PC-9 (cell line): ENCODE results near the gene PHC2. TPM values are rescaled to one million over a fixed set of nuclear protein-coding genes. Genes with fewer than 3 reads are reported as not detected.

Source experiments
- BruUV-seq: library from RNA; stranded (reverse); fragments of 400-500 nt; replicated peaks from 2 replicates; lab custom pipeline; 2021; lab: Mats Ljungman, UMichigan
- CTCF ChIA-PET: fragments of 300-600 bp; sonication (Branson Sonifier 250); formaldehyde crosslinking; loops from one replicate; lab custom pipeline; 2022; ENCODE audit warnings: antibody characterized with exemption; lab: Charles Lee
- POLR2A ChIA-PET: fragments of 300-600 bp; sonication (Branson Sonifier 250); formaldehyde crosslinking; loops from one replicate; lab custom pipeline; 2022; ENCODE audit warnings: antibody characterized with exemption; ENCODE audit not compliant: unreplicated experiment; lab: Charles Lee
- DNase-seq, 2 experiments: peaks; one replicate each; pipeline versions ENCODE4 v3.0.0 to v3.0.0-alpha.2; 2015 to 2022; ENCODE audit warnings: mixed read lengths in 1 of 2
- H2AFZ ChIP-seq: fragments of 200-600 bp; sonication (generic); 2 replicates; pipeline ENCODE4 v1.8.1; 2017; ENCODE audit warnings: antibody characterized with exemption
- H3F3A ChIP-seq: fragments of 200-600 bp; sonication (generic); 2 replicates; pipeline ENCODE4 v1.8.1; 2017; ENCODE audit warnings: antibody characterized with exemption, mild to moderate bottlenecking, low read depth; ENCODE audit not compliant: insufficient read depth
- H3K27ac ChIP-seq: fragments of 200-600 bp; sonication (generic); 2 replicates; pipeline ENCODE4 v1.6.1; 2016; ENCODE audit warnings: mixed run types
- H3K27me3 ChIP-seq: fragments of 200-600 bp; sonication (generic); 2 replicates; pipeline ENCODE4 v1.6.1; 2016; ENCODE audit warnings: low read depth, mixed run types; ENCODE audit not compliant: insufficient read depth
- H3K36me3 ChIP-seq: fragments of 200-600 bp; sonication (generic); 2 replicates; pipeline ENCODE4 v1.6.1; 2016; ENCODE audit warnings: low read depth, mixed run types
- H3K4me1 ChIP-seq: fragments of 200-600 bp; sonication (generic); replicated peaks from 2 replicates; pipeline ENCODE4 v1.6.1; 2016; ENCODE audit warnings: mixed run types; ENCODE audit not compliant: insufficient read depth
- H3K4me2 ChIP-seq: fragments of 200-600 bp; sonication (generic); 2 replicates; pipeline ENCODE4 v1.6.1; 2017; ENCODE audit warnings: mixed run types
- H3K4me3 ChIP-seq: fragments of 200-600 bp; sonication (generic); 2 replicates; pipeline ENCODE4 v1.6.1; 2016; ENCODE audit warnings: mixed run types
- H3K79me2 ChIP-seq: fragments of 200-600 bp; sonication (generic); 2 replicates; pipeline ENCODE4 v1.6.1; 2017; ENCODE audit warnings: low read depth, mixed run types
- H3K9me2 ChIP-seq: fragments of 200-600 bp; sonication (generic); 2 replicates; pipeline ENCODE4 v1.8.1; 2017; ENCODE audit warnings: mild to moderate bottlenecking; ENCODE audit not compliant: insufficient read depth
- H3K9me3 ChIP-seq: fragments of 200-600 bp; sonication (generic); 2 replicates; pipeline ENCODE4 v1.8.1; 2016; ENCODE audit warnings: low read depth; ENCODE audit not compliant: insufficient read depth
- H4K20me1 ChIP-seq: fragments of 200-600 bp; sonication (generic); 2 replicates; pipeline ENCODE4 v1.8.1; 2017; ENCODE audit not compliant: insufficient read depth
- CTCF ChIP-seq: fragments of 200-600 bp; sonication (generic); conservative IDR thresholded peaks from 2 replicates; pipeline ENCODE4 v1.6.1; 2017; ENCODE audit warnings: mixed run types, antibody characterized with exemption, mild to moderate bottlenecking, moderate library complexity
- EZH2 ChIP-seq: fragments of 200-600 bp; sonication (generic); IDR thresholded peaks from 2 replicates; pipeline ENCODE4 v1.8.0; 2017; ENCODE audit warnings: antibody characterized with exemption, low read depth
- intact Hi-C: fragments of 100-400 bp; cut with micrococcal nuclease; formaldehyde crosslinking; loops from one replicate; pipeline ENCODE4 v1.10.0; 2022; ENCODE audit not compliant: unreplicated experiment
- total RNA-seq: library from RNA; stranded (reverse); gene quantifications from 2 replicates; pipeline ENCODE4 v1.2.3, GENCODE V29; 2021

The PHC2 gene
- total RNA-seq, 1 experiment from 2014 or later, result 48.1 TPM

DNA sequence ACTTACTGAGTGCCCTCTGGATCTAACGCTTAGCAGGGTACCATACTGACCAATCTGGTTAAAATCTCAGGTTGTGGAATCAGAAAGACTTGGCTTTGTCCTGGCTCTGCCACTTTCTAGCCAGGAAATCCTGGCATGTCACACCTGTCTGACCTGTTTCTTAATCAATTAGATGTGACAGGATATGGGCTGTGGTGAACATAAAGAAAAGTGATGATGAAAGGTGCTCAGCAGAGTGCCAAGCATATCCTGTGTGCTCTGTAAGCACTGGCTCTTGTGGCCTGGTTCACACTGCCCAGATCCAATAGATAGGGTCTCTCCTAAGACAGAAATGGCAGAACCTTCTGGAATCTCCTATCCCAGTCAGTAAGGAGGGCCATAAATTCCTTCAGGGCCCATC, 53.9 kb downstream of the PHC2 start:
- peak; percentile 50 to 92 for DNase-seq
- Histone ChIP-seq H3K9me2 (no peaks in the 10 kb centered on the region), H3K79me2 (0 out of 2 replicates have a peak, but pooled peaks cover 6% of the 10 kb centered on the region), H2AFZ (no peak overlapping the region), H3K9me3 (no peaks in the 10 kb centered on the region), H3K36me3 (no peaks in the 10 kb centered on the region), H3K27ac (peak overlapping the region; percentile 66), H4K20me1 (no peaks in the 10 kb centered on the region), H3K4me2 (peak overlapping the region; percentile 61), H3F3A (peaks cover 26% of the 10 kb centered on the region; the same call in 1 of the 2 replicates), H3K27me3 (no peaks in the 10 kb centered on the region), H3K4me3 (no peak overlapping the region), H3K4me1 (peaks cover 30% of the 10 kb centered on the region)
- TF ChIP-seq EZH2 (no peak), CTCF (no peak)
- ChIA-PET CTCF (no interaction called here), POLR2A (interaction anchor here (0.6 kb wide), 1 partner anchor 123 kb away, joined by 6 read pairs; no protein-coding TSS in a partner anchor)
- BruUV-seq, result no TSS peak
- intact Hi-C loops, result loop anchor here (5.0 kb wide), 1 partner anchor 55 kb away; the partner anchor contains the start of gene PHC2

GRCh38 chr1:33375316-33375715, 55.6 kb downstream of the PHC2 start:
- peaks cover 30% of the 10 kb centered on the region for H3K4me1 ChIP-seq
- H3K36me3 ChIP-seq, result no peaks in the 10 kb centered on the region
- intact Hi-C loops, result loop anchor here (5.0 kb wide), 1 partner anchor 57 kb away; the partner anchor contains the start of gene PHC2
- H2AFZ ChIP-seq, result no peak overlapping the region
- peaks cover 26% of the 10 kb centered on the region; the same call in 1 of the 2 replicates for H3F3A ChIP-seq
- H3K27me3 ChIP-seq, result no peaks in the 10 kb centered on the region
- no TSS peak for BruUV-seq
- H3K4me3 ChIP-seq, result no peak overlapping the region
- H3K79me2 ChIP-seq, result 0 out of 2 replicates have a peak, but pooled peaks cover 6% of the 10 kb centered on the region
- no peak overlapping the region for H3K27ac ChIP-seq
- DNase-seq, result no peak
- H3K4me2 ChIP-seq, result no peak overlapping the region
- no peaks in the 10 kb centered on the region for H3K9me2 ChIP-seq
- TF ChIP-seq CTCF (no peak), EZH2 (no peak)
- no peaks in the 10 kb centered on the region for H4K20me1 ChIP-seq
- POLR2A ChIA-PET, result no interaction called here
- CTCF ChIA-PET, result no interaction called here
- no peaks in the 10 kb centered on the region for H3K9me3 ChIP-seq

- 0 out of 2 replicates have a peak, but pooled peaks cover 6% of the 10 kb centered on the region for H3K79me2 ChIP-seq
- CTCF ChIA-PET, result no interaction called here
- H3K9me2 ChIP-seq, result no peaks in the 10 kb centered on the region
- no TSS peak for BruUV-seq
- H3K36me3 ChIP-seq, result no peaks in the 10 kb centered on the region
- H3K27ac ChIP-seq, result no peak overlapping the region
- intact Hi-C loops, result loop anchor here (5.0 kb wide), 1 partner anchor 58 kb away; the partner anchor contains the start of gene PHC2
- H3K4me3 ChIP-seq, result no peak overlapping the region
- H3F3A ChIP-seq, result peaks cover 26% of the 10 kb centered on the region; the same call in 1 of the 2 replicates
- no peaks in the 10 kb centered on the region for H4K20me1 ChIP-seq
- peaks cover 30% of the 10 kb centered on the region for H3K4me1 ChIP-seq
- no peak for DNase-seq
- H2AFZ ChIP-seq, result no peak overlapping the region
- H3K27me3 ChIP-seq, result no peaks in the 10 kb centered on the region
- no peak overlapping the region for H3K4me2 ChIP-seq
- no peaks in the 10 kb centered on the region for H3K9me3 ChIP-seq
- TF ChIP-seq EZH2 (no peak), CTCF (no peak)
- POLR2A ChIA-PET, result no interaction called here
Observed at GRCh38 chr1:33374336-33375105, 56.4 kb downstream of the PHC2 start.
